ENCODE data around the gene EGFR.

DNA sequence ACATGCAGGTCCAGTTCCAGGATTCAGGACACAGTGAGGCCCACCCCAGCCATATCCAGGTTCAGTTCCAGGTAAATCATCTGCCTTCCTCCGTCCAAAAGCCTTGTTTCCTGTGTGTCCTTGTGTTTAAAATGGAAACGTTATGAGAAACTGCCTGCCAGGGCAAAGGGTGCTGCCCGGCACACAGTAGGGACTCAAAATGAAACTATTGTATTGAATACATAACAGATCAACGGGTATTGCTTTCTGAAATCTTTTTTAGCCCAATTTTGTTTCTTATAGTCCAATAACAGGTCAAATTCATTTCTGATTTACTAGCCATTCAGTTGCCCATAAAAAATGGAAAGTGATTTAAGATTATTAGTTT, 115.5 kb downstream of the EGFR start:
- TF ChIP-seq, protein P1, sequence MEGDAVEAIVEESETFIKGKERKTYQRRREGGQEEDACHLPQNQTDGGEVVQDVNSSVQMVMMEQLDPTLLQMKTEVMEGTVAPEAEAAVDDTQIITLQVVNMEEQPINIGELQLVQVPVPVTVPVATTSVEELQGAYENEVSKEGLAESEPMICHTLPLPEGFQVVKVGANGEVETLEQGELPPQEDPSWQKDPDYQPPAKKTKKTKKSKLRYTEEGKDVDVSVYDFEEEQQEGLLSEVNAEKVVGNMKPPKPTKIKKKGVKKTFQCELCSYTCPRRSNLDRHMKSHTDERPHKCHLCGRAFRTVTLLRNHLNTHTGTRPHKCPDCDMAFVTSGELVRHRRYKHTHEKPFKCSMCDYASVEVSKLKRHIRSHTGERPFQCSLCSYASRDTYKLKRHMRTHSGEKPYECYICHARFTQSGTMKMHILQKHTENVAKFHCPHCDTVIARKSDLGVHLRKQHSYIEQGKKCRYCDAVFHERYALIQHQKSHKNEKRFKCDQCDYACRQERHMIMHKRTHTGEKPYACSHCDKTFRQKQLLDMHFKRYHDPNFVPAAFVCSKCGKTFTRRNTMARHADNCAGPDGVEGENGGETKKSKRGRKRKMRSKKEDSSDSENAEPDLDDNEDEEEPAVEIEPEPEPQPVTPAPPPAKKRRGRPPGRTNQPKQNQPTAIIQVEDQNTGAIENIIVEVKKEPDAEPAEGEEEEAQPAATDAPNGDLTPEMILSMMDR (IDR thresholded peaks at IDR 0.05; ENCODE audit: low read depth, low read length) = no peak
- TF ChIP-seq EZH2phosphoT487 (IDR thresholded peaks at IDR 0.05; ENCODE audit: low read depth) = no peak
